Thyroid gland (tissue), 4 donors: ENCODE measurements around the gene AGBL4.

Source experiments
- CTCF ChIP-seq, 6 experiments: fragments of 200-600 bp in 3 of 6; fragments of 450-650 bp in 3 of 6; sonication (generic) in 3 of 6; IDR thresholded peaks; one replicate each; pipeline ENCODE4 v1.5.1; 2016 to 2019; ENCODE audit warnings: antibody characterized with exemption in 6 of 6, mild to moderate bottlenecking in 2 of 6, inconsistent platforms in 1 of 6, moderate library complexity in 1 of 6
- POLR2A ChIP-seq, 2 donors: fragments of 450-650 bp; IDR thresholded peaks; one replicate each; pipeline ENCODE4 v1.6.1; 2017; ENCODE audit warnings: antibody characterized with exemption in 2 of 2, mild to moderate bottlenecking in 2 of 2, moderate library complexity in 1 of 2

GRCh38 chr1:49111931-49112330 is 911.8 kb downstream of the AGBL4 start:
- TF ChIP-seq CTCF (IDR thresholded peaks at IDR 0.05) (no peak), POLR2A (IDR thresholded peaks at IDR 0.05) (no peak)
